Esophagus muscularis mucosa (tissue), 4 donors: ENCODE results near the gene PDE4D. TPM values are rescaled to one million over a fixed set of nuclear protein-coding genes. Genes with fewer than 3 reads are reported as not detected.

Source experiments
- DNase-seq: peaks from one replicate; pipeline ENCODE4 v3.0.0-alpha.2; 2017; ENCODE audit errors: extremely low spot score
- H3K27ac ChIP-seq, 4 donors: fragments of 200-600 bp; sonication (generic); replicated peaks in 1 of 4; 1 replicate in 3 of 4; 2 replicates in 1 of 4; pipeline ENCODE4 v1.5.1; 2016 to 2019; ENCODE audit warnings: mild to moderate bottlenecking in 1 of 4
- H3K27me3 ChIP-seq, 4 donors: fragments of 200-600 bp; sonication (generic); one replicate each; pipeline versions ENCODE4 v1.5.1 to v1.6.0; 2016 to 2019
- H3K36me3 ChIP-seq, 4 donors: fragments of 200-600 bp; sonication (generic); one replicate each; pipeline ENCODE4 v1.5.1; 2016 to 2019
- H3K4me1 ChIP-seq, 4 donors: fragments of 200-600 bp; sonication (generic); one replicate each; pipeline ENCODE4 v1.5.1; 2016 to 2019
- H3K4me3 ChIP-seq, 4 donors: fragments of 200-600 bp; sonication (generic); 1 replicate in 2 of 4; 2 replicates in 2 of 4; pipeline ENCODE4 v1.5.1; 2016 to 2019; ENCODE audit warnings: mild to moderate bottlenecking in 4 of 4, moderate library complexity in 1 of 4
- H3K9me3 ChIP-seq, 4 donors: fragments of 200-600 bp; sonication (generic); 1 replicate in 3 of 4; 2 replicates in 1 of 4; pipeline ENCODE4 v1.5.1; 2016 to 2019
- CTCF ChIP-seq, 3 experiments: fragments of 200-600 bp in 2 of 3; fragments of 450-650 bp in 1 of 3; sonication (generic) in 2 of 3; IDR thresholded peaks; one replicate each; pipeline ENCODE4 v1.5.1; 2017 to 2019; ENCODE audit warnings: antibody characterized with exemption in 3 of 3, mild to moderate bottlenecking in 2 of 3, moderate library complexity in 1 of 3
- EP300 ChIP-seq: sonication (generic); formaldehyde crosslinking; IDR thresholded peaks from one replicate; pipeline ENCODE4 v1.6.1; 2017; ENCODE audit warnings: antibody characterized with exemption
- POLR2A ChIP-seq: fragments of 450-650 bp; IDR thresholded peaks from one replicate; pipeline ENCODE4 v1.6.1; 2017; ENCODE audit warnings: antibody characterized with exemption, moderate library complexity, mild to moderate bottlenecking, low read depth
- POLR2AphosphoS5 ChIP-seq, 2 donors: sonication (generic); formaldehyde crosslinking; IDR thresholded peaks; one replicate each; pipeline ENCODE4 v1.6.1; 2017; ENCODE audit warnings: antibody characterized with exemption in 2 of 2
- WGBS: methylation state at CpG from one replicate; pipeline ENCODE4 v1.1.5; 2018; 5-methylcytosine and 5-hydroxymethylcytosine counted together
- intact Hi-C: fragments of 100-400 bp; cut with DNase I; formaldehyde crosslinking; loops from one replicate; pipeline ENCODE4 v1.15.1; 2023
- total RNA-seq, 4 donors: library from RNA; depleted of rRNA; stranded (reverse); fragments of >200 nt; gene quantifications; one replicate each; pipeline versions ENCODE4 v1.1.0 to v1.2.1, GENCODE V29; 2016

Gene PDE4D
- total RNA-seq, 4 donors from 2014 or later = 39.2 to 87.0 (median 50.2) TPM

- Histone ChIP-seq H3K27me3 (no peaks in the 10 kb centered on the region), H3K4me3 (no peak overlapping the region), H3K27ac (no peak overlapping the region), H3K36me3 (no peaks in the 10 kb centered on the region), H3K4me1 (peaks cover 0 to 8% (median 2%) of the 10 kb centered on the region in 4 donors), H3K9me3 (no peaks in the 10 kb centered on the region)
- 73% methylated on average over 3 of the region's 3 CpGs for WGBS
- TF ChIP-seq POLR2A (no peak), POLR2AphosphoS5 (IDR thresholded peaks at IDR 0.05) (no peak), EP300 (no peak), CTCF (IDR thresholded peaks at IDR 0.05) (no peak)
- no peak for DNase-seq
- intact Hi-C loops = no loop called here
Measured at GRCh38 chr5:59600998-59601397, 292.5 kb downstream of the PDE4D start.

- H3K27ac ChIP-seq = no peak overlapping the region
- H3K27me3 ChIP-seq = no peaks in the 10 kb centered on the region
- TF ChIP-seq CTCF (IDR thresholded peaks at IDR 0.05) (no peak), POLR2A (no peak), POLR2AphosphoS5 (IDR thresholded peaks at IDR 0.05) (no peak), EP300 (no peak)
- no peak for DNase-seq
- no peaks in the 10 kb centered on the region for H3K9me3 ChIP-seq
- 95% methylated on average over 2 of the region's 2 CpGs for WGBS
- no peak overlapping the region for H3K4me3 ChIP-seq
- no peaks in the 10 kb centered on the region for H3K36me3 ChIP-seq
- intact Hi-C loops = no loop called here
- H3K4me1 ChIP-seq = peaks cover 0 to 8% (median 2%) of the 10 kb centered on the region in 4 donors
Measured at GRCh38 chr5:59600153-59600552, 293.4 kb downstream of the PDE4D start.

GRCh38 chr5:59599729-59600128 is 293.8 kb downstream of the PDE4D start:
- no peaks in the 10 kb centered on the region for H3K9me3 ChIP-seq
- WGBS = 100% methylated on average over 2 of the region's 2 CpGs
- no peak overlapping the region for H3K27ac ChIP-seq
- intact Hi-C loops = no loop called here
- no peak overlapping the region for H3K4me3 ChIP-seq
- DNase-seq = no peak
- peaks cover 0 to 8% (median 2%) of the 10 kb centered on the region in 4 donors for H3K4me1 ChIP-seq
- H3K36me3 ChIP-seq = no peaks in the 10 kb centered on the region
- TF ChIP-seq CTCF (IDR thresholded peaks at IDR 0.05) (no peak), EP300 (no peak), POLR2A (no peak), POLR2AphosphoS5 (IDR thresholded peaks at IDR 0.05) (no peak)
- no peaks in the 10 kb centered on the region for H3K27me3 ChIP-seq

GRCh38 chr5:59598547-59598874 is 295.0 kb downstream of the PDE4D start:
- H3K27me3 ChIP-seq = no peaks in the 10 kb centered on the region
- H3K27ac ChIP-seq = no peak overlapping the region
- H3K4me3 ChIP-seq = peak overlapping the region; percentile 15 to 47 (median 30)
- H3K36me3 ChIP-seq = no peaks in the 10 kb centered on the region
- no peak for DNase-seq
- no peak for TF ChIP-seq CTCF (IDR thresholded peaks at IDR 0.05)
- TF ChIP-seq POLR2A = no peak
- no peak for TF ChIP-seq EP300
- TF ChIP-seq POLR2AphosphoS5 (IDR thresholded peaks at IDR 0.05) = no peak
- no peaks in the 10 kb centered on the region for H3K9me3 ChIP-seq
- intact Hi-C loops = no loop called here
- WGBS = 27% methylated on average over 2 of the region's 2 CpGs
- H3K4me1 ChIP-seq = peaks cover 0 to 8% (median 2%) of the 10 kb centered on the region in 4 donors
